CD1c-positive myeloid dendritic cell (primary cell): Measurements from ENCODE around the gene CAV1.
A peak's percentile ranks its signal among the peaks of the same experiment; 100 is the strongest.

Experiments used
- DNase-seq: peaks from one replicate; pipeline ENCODE4 v3.0.0-alpha.2; 2016; ENCODE audit errors: extremely low spot score

Gene CAV1

GRCh38 chr7:116530107-116530820 is 5.4 kb downstream of the CAV1 start:
- peak; percentile 36 for DNase-seq

GRCh38 chr7:116532102-116532688 is 7.4 kb downstream of the CAV1 start:
- no peak for DNase-seq

- no peak for DNase-seq
Observed at GRCh38 chr7:116534790-116535189, 10.0 kb downstream of the CAV1 start.

GRCh38 chr7:116535416-116535815 is 10.6 kb downstream of the CAV1 start:
- no peak for DNase-seq

GRCh38 chr7:116538138-116538537 is 13.3 kb downstream of the CAV1 start:
- DNase-seq: no peak

- no peak for DNase-seq
Observed at GRCh38 chr7:116539879-116540278, 15.0 kb downstream of the CAV1 start.

- DNase-seq: no peak
Observed at GRCh38 chr7:116540743-116541142, 15.9 kb downstream of the CAV1 start.

- no peak for DNase-seq
Observed at GRCh38 chr7:116541951-116542350, 17.1 kb downstream of the CAV1 start.

GRCh38 chr7:116542618-116543017 is 17.8 kb downstream of the CAV1 start:
- no peak for DNase-seq

- no peak for DNase-seq
Observed at GRCh38 chr7:116543664-116544063, 18.8 kb downstream of the CAV1 start.

GRCh38 chr7:116544487-116544886 is 19.7 kb downstream of the CAV1 start:
- DNase-seq: no peak

GRCh38 chr7:116545411-116545993 is 20.7 kb downstream of the CAV1 start:
- no peak for DNase-seq

GRCh38 chr7:116546054-116546453 is 21.2 kb downstream of the CAV1 start:
- no peak for DNase-seq

GRCh38 chr7:116546916-116547315 is 22.1 kb downstream of the CAV1 start:
- DNase-seq: no peak

- no peak for DNase-seq
Observed at GRCh38 chr7:116547347-116547746, 22.5 kb downstream of the CAV1 start.

- no peak for DNase-seq
Observed at GRCh38 chr7:116548506-116548905, 23.7 kb downstream of the CAV1 start.

- DNase-seq: no peak
Observed at GRCh38 chr7:116549370-116549769, 24.5 kb downstream of the CAV1 start.

- peak; percentile 24 for DNase-seq
Observed at GRCh38 chr7:116551692-116552091, 26.9 kb downstream of the CAV1 start.

GRCh38 chr7:116552602-116553001 is 27.8 kb downstream of the CAV1 start:
- DNase-seq: no peak

- peak; percentile 16 for DNase-seq
Observed at GRCh38 chr7:116553168-116553964, 28.5 kb downstream of the CAV1 start.

- no peak for DNase-seq
Observed at GRCh38 chr7:116554436-116554835, 29.6 kb downstream of the CAV1 start.

- DNase-seq: no peak
Observed at GRCh38 chr7:116554911-116555310, 30.1 kb downstream of the CAV1 start.
